GM18861 (cell line): ENCODE data around the gene PCSK5.
A peak's percentile ranks its signal among the peaks of the same experiment; 100 is the strongest.
"Not testable (repeated sequence)": the region's sequence is repeated elsewhere in the genome, so short reads cannot be mapped to it uniquely, and the experiment has no call there.

ENCODE experiments used
- ATAC-seq: cut with Tn5 transposase; IDR thresholded peaks from one replicate; pipeline ENCODE4 v1.9.1; 2021; ENCODE audit not compliant: unreplicated experiment

Gene PCSK5

DNA sequence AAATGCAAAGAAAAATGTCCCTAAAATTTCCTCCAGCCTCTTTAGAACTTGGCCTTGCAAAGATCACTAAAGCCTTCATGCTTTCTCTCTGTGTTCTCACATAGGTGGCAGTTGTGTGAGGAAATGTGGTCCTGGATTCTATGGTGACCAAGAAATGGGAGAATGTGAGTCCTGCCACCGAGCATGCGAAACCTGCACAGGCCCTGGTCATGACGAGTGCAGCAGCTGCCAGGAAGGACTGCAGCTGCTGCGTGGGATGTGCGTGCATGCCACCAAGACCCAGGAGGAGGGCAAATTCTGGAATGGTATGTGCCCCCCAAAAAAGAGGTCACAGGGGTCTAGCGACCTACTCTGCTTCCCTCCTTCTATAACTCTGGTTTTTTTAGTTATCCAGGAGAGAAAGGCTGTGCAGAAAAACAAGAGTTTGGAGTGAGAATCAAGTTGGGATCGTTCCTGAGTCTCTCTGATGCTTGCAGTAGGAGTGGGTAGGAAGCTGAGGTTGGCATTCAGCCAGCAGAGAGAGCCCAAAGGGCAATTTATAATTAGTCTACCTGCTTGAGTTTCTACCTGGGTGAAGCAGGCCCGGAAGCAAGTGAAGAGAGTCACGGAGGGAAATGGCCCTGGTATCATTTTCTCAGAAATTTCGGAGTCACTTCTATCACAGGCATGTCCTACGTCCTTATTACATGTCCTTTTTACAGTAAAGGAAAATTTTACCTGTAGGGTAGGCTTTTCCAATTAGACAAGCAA lies 406.3 kb downstream of the PCSK5 start:
- ATAC-seq, result no peak

DNA sequence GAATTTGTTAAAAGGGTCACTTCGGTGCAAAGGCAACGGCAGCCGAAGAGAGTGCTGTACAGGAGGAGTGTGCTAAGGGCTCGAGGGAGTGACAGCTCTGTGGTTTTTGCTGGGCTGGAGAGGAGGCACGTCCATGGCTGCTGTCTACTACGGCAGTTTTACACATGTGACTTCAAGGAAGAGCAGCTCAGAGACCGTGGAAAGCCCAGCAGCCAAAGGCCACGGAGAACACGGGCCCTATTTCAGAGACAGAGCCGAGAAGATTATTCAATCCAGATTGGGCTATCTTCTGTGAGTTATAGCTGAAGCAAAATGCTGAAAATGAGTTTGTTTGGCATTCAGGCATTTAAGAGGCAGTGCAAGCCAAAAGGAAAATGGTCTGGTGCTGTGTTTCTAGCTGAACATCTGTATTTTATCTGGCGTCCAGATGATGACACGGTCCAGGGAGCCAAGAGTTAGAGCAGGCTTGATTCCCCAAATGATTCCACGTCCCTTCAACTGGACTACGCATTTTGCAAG lies 407.3 kb downstream of the PCSK5 start:
- no peak for ATAC-seq

DNA sequence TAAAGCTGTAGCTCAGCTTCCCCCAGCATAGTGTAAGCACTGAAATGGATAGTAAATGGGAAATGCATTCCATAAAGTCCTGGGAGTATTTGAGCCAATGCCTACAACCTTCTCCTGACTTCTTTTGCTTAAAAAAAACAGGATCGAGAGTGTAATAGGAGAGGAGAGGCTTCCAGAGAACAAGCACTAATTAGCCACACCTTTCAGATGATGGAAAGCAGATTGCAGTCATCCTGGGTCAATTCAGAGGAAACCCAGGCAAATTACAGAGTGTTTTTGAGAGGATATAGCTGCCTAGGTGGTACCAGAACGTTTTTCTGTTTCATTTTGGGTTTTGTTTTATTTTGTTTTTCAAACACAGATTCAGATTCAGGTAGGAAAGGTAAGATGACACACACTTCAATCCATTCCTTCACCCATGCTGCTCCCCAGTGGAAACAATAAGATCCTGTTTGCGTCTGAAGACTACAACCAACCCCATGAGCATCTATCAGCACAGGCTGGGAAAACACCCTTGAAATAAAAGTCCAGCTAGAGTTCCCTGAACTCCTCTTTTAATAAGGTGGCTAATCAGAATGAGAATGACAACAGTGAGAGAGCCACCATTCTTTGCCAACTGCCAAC lies 408.2 kb downstream of the PCSK5 start:
- ATAC-seq, result no peak

DNA sequence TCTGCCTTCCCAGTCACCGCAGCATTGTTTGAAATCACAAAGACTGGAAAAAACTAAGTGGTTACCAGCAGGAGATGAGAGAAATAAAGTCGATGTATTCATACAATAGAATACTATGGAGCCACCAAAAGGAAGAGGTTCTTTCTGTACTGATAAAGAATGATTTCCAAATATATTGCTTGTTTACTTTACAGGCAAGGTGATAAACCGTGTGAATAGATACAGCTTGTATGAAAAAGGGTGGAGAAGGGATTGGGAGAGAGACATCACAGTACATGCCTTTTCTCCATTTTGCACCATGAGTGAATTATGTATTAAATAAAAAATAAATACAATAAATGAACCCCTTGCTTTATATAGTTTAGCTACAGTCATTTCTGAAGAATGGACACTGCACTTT lies 412.1 kb downstream of the PCSK5 start:
- no peak for ATAC-seq

DNA sequence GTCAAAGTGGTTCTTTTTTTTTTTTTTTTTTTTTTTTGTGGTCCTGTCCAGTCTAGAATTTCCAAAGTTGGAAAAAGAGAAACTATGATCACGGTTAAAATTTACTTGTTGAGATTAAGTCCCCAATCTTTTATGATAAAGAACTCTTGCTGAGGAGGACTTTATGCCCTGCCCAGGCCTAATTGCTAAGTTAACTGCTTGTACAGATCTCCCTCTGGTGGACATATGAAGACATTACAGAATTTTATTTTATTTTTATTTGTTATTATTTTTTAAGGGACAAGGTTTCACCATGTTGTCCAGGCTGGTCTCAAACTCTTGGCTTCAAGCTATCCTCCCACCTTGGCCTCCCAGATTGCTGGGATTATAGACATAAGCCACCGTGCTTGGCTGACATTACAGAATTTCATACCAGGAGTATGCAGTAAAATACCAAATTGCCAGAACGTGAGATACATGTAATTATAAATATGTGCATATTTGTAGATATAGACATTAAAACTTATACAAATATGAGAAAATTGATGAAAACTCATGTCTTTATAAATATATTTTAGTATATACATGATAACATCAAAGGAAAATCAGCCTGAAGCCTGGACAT lies 412.6 kb downstream of the PCSK5 start:
- ATAC-seq, result peak; percentile 62

DNA sequence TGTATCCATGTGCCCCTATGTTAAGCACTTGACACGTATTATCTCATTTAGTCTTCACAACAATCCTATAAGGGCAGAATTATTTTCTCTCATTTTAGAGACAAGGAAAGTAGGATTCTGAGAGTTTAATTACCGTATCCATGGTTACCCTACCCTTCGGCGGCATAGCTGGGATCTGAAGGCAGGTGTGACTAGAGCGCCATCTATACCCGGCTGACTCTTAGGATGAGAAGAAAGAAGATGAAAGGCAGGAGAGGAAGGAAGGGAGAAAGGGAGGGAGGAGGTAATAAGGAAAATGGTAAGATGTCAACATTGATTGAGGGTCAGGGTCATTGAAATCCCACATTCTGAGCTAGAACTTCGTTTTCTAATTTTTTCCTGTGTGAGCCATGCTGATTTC lies 416.6 kb downstream of the PCSK5 start:
- not testable (repeated sequence) for ATAC-seq

DNA sequence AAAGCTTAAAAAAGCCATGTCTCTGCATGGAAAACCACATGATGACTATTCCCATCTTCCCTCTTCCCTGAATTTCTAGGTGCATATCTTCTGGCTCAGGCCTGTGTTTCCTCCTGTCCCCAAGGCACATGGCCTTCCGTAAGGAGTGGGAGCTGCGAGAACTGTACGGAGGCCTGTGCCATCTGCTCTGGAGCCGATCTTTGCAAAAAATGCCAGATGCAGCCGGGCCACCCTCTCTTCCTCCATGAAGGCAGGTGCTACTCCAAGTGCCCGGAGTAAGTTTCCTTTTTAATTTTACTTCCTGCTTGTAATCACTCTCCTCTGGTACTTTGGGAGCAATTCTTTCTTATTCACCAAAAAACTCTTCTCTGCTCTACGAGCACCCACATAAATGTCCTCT lies 420.1 kb downstream of the PCSK5 start:
- no peak for ATAC-seq

DNA sequence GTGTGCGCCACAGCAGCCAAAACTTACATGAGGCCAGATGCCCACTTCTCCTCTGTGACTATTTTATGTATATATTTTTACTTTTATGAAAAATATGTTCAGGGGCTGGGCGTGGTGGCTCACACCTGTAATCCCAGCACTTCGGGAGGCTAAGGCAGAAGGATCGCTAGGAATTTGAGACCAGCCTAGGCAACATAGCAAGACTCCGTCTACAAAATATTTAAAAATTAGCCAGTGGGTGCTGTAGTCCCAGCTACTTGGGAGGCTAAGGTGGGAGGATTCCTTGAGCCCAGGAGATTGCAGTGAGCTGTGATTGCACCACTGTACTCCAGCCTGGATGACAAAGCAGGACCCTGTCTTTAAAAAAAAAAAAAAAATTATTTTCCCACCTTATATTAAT lies 420.5 kb downstream of the PCSK5 start:
- ATAC-seq, result no peak

DNA sequence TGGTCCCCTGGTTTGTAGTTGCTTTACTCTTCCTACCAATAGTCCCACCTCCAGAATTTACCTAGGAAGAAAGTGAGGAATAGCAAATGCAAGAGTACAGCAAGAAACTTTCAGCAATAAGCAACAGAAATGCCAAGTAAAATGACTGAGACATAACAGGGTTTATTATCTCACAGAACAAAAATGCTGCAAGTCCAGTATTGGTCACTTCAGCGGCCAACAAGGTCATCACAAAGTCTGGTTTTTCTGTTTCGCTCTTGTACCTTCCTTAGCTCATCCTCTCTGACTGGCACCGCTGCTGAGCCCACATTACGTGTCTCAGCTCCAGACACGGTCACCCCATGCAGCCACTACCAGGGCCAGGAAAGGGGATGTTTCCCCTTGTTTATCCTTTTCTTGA lies 421.1 kb downstream of the PCSK5 start:
- no peak for ATAC-seq

DNA sequence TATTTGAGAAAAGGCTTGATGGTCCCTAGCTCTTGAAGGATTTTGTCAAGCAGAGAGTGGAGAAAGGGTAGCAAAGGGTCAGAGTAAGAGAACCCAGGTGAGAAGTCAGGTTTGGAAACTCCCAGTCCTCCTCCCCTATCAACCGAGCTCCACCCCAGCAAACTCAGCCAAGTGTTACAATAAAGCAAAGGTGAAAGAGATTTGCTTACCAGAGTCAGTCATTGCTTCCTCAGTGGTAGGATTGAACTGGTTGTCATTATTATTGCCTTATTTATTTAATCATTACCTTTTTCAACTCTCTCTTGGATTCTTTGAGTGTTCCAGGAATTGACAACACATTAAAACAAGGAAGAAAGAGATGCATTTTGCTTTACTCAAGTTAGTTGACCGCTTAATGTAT lies 423.3 kb downstream of the PCSK5 start:
- no peak for ATAC-seq

DNA sequence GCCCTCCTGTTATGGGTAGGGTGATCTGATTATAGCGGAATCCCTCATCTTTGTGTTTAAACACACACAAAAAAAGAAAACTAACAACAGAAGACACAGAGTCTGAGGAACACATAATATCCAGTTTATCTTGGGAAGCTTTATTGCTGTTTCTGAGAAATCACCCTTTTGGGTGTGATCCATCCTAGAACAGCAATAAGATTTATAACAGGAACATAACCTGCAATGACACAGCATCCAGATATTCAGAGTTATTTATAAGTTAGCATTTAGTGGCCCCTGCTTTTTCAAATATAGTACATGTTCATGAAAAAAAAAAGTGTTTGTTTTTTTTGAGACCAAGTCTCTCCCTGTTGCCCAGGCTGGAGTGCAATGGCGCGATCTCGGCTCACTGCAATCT lies 423.8 kb downstream of the PCSK5 start:
- ATAC-seq, result no peak

DNA sequence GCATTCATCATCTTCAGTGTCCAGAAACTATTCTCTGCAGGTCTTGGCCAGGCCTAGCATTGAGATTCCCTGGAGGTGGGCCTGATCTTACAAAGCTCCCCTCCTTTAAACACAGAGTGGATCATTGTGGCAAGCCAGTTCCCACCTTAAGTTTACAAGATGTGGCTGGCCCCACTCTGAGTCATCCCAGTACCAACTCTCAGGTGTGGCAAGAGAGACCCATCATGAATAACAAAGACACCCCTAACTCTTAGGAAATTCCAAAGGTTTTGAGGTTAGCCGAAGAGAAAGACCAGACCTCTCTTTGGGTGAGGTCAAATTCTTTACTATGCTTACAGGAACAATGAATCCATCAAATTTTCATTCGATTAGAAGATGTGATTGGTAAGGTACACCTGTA lies 425.6 kb downstream of the PCSK5 start:
- no peak for ATAC-seq

DNA sequence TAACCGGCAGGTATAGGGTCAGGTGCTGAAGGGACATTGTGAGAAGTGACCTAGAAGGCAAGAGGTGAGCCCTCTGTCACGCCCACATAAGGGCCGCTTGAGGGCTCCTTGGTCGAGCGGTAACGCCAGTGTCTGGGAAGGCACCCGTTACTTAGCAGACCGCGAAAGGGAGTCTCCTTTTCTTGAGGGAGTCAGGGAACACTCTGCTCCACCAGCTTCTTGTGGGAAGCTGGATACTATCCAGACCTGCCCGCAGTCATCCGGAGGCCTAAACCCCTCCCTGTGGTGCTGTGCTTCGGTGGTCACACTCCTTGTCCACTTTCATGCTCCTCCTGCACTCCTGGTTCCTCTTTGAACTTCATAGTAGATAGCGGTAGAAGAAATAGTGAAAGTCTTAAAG lies 429.0 kb downstream of the PCSK5 start:
- ATAC-seq, result not testable (repeated sequence)

DNA sequence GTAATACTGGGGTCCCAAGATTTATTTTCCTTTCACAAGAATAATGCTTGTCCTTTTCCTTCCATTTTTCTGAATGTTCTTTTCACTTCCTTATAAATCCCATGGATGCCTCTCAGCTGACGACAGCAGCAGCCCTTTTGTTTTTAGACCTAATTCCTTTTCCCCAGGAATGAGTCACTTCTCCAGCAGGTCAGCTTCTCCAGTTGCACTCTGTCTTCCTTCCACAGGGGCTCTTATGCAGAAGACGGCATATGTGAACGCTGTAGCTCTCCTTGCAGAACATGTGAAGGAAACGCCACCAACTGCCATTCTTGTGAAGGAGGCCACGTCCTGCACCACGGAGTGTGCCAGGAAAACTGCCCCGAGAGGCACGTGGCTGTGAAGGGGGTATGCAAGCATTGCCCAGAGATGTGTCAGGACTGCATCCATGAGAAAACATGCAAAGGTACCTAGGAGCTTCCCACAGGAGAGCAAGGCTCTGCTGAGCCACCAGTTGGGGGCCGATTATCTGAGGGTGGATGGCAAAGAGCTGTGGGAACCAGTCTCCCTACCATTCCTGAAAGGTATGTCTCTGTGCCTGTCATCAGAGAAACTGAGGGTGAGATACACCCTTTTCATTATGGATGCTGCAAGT lies 430.8 kb downstream of the PCSK5 start:
- ATAC-seq, result no peak

DNA sequence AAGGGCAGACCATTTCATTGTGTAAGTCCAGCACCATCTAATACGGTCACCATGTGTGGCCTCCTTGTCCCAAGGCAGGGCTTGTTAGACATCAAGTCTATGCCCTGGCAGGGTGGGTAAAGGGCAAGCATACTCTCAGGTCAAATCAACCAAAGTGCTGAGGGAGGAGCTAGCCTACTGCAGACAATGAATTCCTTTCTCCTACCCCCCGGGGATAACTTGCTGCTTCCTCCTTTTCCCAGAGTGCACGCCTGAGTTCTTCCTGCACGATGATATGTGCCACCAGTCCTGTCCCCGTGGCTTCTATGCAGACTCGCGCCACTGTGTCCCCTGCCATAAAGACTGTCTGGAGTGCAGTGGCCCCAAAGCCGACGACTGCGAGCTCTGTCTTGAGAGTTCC lies 432.3 kb downstream of the PCSK5 start:
- ATAC-seq, result no peak

DNA sequence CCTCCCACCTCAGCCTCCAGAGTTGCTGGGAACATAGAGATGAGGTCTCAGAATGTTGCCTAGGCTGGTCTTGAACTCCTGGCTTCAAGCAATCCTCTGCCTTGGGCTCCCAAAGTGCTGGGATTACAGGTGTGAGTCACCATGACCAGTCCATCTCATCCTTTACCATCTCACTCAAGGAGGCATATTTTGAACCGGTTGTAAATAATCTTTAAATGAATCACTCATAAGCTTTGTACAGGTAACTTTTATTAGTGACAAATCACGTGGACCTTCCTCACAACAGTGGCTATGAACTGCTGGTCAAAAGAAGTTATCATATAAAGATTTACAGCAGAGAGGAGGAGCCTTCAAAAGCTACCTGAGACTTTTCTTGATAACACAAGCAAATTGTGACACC lies 433.0 kb downstream of the PCSK5 start:
- no peak for ATAC-seq

DNA sequence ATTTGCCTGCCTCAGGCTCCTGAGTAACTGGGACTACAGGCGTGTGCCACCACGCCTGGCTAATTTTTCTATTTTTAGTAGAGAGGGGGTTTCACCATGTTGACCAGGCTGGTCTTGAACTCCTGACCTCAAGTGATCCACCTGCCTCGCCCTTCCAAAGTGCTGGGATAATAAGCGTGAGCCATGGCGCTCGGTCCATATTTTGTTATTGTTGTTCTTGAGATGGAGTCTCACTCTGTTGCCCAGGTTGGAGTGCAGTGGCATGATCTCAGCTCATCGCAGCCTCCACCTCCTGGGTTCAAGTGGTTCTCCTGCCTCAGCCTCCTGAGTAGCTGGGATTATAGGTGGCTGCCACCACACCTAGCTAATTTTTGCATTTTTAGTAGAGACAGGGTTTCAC lies 433.6 kb downstream of the PCSK5 start:
- not testable (repeated sequence) for ATAC-seq

DNA sequence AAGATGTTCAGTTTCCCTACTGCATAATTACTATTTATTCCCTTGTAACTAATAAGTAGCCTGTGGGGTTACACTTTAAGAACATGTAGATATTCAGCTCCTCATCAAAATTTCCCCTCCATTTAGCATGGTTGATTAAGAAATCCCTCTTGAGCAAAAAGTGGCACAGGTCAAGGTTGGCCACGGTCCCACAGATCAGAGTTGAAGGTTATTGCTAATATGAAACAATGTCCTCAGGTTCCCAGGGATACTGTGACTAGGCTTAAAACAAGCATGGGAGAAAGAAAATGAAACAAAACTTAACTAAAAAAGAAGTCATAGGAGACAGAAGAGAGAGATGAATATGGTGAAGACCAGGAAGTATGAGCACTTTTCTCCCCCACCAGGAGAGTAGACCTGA lies 439.6 kb downstream of the PCSK5 start:
- ATAC-seq, result no peak

DNA sequence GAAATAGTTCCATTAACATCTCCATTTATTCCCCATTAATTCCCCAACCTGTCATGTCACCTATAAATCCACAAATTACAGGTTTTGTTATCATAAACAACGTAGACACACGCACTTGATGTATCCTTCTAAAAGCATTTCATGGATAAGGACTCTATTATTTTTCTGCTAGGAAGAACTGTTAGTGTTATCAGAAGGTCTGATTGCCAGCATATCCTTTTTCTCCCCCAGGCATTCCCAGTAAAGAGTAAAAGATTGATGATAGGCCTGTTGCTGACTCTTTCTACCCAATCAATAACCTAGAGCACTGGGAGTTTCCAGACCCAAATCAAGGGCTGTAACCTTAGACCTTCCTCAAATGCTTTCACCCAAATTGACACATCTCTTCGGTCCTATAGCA lies 442.9 kb downstream of the PCSK5 start:
- no peak for ATAC-seq

DNA sequence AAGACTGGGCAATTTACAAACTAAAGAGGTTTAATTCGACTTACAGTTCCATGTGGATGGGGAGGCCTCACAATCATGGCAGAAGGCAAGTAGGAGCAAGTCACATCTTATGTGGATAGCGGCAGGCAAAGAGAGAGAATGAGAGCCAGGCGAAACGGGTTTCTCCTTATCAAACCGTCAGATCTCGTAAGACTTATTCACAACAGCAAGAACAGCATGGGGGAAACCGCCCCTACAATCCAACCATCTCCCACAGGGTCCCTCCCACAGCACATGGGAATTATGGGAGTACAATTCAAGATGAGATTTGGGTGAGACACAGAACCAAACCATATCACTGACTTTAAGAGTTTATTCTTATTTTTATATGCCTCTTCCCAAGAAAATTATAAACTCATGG lies 443.5 kb downstream of the PCSK5 start:
- no peak for ATAC-seq

DNA sequence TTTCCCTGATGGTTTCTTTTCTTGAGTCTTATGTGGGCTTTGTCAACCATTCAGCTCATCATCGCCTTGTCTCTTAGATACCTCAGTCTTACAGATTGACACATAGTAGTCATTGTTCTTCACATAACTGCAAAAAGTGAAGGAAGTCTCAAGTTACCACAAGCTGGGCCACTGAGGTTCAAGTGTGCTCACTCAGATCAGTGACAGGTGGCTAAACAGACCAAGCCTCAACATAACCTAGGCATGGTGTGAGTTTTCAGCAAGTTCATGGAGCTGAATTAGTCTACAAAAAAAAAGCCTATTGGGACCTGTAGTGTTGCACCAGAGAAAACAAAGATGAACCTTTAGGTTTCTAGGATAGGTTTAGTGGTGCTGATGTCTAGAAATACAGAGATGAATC lies 445.6 kb downstream of the PCSK5 start:
- ATAC-seq, result no peak

DNA sequence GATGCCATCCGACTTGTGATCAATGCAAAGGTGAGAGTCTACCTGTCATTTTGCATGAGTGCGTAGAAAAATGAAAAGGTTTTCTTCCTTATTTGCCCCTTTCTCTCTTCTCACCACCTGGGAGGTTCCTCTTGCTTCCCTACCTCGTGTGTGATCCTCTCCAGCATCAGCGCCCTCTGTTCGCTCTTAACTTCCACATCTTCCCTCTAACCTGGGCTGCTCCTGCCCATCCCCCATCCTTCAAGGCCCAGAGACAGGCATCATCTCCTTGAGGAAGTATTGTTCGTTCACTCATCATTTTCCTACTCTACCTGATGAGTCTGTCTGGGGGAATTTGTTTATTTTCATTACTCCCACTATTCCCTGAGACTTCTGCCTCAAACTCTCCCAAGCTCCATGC lies 447.9 kb downstream of the PCSK5 start:
- no peak for ATAC-seq
